Effector CD4-positive, alpha-beta T cell (primary cell): ENCODE measurements around the gene RAB28.

Experiments
- DNase-seq: peaks from one replicate; pipeline ENCODE4 v3.0.0-alpha.2; 2020
- total RNA-seq: gene quantifications from one replicate; lab custom pipeline; 2026; lab: John Stamatoyannopoulos, UW

RAB28 gene
- 14.1 reads per million, percentile 39 among the genes with 10 or more reads in this experiment for total RNA-seq

DNA sequence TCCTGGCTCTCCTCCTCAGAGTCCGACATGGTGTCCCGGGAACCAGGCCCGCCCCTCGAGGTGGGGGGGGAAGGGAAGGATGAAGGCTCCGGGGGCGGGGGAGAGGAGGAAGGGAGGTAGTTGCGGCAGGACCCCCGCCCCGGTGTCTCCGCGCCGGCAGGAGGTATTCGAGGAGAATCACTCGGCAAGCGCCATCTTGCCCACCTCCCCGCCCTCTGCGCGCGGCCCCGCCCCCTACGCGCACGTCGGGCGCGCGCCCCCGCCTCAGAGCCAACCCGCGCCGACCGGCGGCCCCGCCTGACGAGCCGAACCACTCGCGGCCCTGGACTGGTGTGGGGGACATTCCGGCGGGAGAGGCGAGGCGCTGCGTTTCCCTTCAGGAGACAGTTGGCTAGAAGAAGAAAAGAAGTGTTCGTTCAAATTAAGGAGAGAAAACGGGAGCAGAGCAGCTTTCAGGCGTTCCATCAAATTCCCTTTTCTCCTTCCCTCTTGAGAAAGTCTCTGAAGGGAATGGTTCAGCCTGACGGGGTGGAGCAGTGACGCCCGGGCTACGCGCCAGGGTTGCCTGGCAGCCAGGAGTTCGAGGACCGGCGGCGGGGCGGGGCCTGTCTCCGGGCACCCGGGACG lies at the start of gene RAB28:
Gene RAB28, minus strand, starts transcription at position 219 of the 627 bp plus-strand sequence.
- peak; percentile 89 for DNase-seq

DNA sequence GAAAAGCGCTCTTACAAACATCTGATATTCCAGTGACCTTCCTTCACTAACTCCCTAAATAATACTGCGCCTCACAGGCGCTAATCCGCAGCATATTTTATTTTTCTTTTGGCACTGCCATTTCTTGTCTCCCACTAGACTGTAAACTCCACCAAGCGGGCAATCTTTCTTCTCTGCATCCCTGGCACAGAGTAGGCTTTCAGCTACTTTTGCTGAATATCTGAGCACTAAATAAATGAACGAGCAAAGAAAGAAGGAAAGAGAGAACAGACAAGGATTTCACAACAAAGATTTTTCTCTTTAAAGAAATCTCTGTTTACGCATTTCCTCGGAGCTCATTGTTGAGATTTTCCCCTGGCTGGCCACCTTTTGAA lies 47.5 kb upstream of the RAB28 start:
- DNase-seq, result no peak

DNA sequence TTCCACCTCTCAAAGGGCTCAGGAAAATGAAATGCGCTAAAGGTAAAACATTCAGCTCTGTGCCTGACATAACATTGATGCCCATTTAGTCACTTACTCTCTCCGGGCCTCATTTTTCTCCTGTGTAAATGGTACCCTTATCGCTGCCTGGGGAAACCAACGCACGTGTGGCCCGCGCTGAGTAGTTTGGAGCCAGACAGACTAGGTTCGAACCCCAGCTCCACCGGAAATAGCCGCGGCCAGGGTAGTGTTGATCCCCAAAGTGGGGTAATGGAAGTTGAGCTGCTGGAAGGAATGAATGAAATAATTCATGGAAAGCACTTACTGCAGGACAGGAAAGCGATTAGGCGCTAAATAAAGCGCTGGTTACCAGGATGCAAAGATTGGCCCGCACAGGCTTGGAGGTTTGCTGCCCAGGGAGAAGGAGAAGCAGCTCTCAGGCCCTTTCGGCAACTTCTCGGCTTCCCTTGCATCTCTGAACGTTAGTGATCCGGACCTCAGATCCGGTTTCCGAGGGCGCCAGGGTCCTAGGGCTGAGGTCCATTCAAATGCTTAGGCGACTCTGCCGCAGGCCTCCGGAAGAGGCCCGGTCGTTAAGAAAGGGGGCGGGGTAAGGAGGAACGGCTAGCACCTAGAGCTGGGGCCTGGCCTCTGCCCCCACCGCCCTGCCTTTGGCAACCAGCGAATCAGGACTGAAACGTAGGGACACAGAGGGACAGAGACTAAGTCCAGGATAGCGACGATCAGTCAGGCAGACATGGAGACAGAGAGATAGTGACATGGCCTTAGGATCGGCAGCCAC lies 46.9 kb upstream of the RAB28 start:
- DNase-seq, result no peak

DNA sequence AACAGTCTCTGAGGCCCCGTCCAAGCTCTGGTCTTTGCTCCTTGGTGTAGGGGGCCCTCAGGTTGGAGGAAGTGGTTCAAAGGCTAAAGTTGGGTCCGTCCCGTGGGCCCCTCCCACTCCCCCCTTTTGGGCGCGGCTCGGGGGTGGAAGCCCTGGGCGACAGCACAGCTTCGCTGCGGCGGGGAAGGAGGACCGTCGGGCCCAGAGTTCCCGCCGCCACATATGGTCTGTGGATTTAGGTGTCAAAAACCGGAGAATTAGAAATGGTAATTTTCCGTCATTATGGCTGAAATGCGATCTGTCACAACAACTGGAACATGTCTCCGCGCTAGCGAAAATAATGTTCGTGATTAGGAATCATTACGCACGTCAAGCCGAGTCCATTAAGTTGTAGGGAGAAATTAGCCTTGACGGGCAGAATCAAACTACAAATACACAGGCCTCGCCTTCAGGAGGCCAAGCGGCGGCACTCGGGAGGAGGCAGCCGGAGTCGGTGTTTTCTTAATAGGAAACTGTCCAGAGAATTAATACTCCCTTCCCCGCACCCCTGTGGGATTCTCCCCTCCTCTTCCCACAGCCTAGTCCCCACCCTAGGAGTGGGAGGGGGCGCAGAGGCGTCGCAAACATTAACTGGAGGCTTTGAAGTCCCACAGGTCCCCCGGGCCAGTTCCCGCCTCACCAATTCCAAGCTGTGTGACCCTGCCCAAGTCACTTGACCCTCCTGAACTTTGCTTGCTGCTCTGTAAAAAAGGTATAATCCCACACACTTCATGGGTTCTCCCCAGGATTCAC lies 45.2 kb upstream of the RAB28 start:
- DNase-seq, result no peak

DNA sequence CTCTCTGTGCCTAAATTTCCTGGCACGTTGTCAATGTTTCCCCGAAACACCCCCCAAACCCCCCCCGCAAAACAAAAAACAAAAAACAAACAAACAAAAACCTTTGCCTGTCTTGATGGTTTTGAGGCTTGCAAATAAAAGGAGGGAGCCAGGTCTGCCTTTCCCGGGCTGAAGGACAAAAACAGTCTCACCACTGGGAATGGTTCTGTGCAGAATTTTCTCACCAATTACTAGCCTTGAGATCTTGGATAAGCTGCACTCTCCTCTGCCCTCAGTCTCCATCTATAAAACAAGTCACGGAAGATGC lies 44.6 kb upstream of the RAB28 start:
- DNase-seq, result no peak

DNA sequence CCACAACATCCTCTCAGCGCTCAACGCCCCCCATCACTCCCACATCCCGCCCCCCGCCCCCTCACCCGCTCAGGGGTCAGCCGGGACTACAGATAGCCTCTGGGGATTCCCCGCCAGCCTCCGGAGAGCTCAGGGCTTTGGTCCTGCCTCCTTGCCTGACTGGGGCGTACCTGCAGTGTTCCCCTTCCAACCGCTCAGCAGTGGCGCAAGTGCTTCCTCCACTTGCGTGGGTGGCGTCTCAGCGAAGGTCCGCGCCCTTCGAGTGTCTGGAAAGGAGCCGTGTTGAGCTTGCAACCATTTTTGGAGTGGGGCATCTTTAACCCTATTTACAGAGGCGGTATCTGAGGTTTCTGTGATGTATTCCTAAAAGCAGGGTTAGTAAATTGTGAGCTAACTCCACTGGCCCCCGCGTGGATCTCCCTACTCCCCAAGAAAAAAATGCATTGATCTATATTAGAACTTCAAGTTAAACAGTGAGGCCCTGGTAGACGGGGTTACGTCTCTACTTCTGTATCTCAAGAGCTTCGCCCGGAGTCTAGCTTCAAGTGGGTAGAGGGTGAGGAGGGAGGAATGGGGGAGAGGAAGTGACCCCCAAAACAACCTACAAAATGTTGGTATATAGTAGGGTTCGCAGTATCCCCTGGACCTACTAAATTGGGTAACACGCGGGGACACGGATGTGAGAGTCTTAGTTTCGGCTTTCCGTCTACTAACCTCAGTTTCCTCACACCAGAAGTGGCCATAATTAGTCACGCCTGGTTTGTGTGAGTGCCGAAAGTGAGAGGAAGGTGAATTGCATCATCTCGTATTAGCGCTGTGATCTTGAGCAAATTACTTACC lies 44.1 kb upstream of the RAB28 start:
- no peak for DNase-seq

DNA sequence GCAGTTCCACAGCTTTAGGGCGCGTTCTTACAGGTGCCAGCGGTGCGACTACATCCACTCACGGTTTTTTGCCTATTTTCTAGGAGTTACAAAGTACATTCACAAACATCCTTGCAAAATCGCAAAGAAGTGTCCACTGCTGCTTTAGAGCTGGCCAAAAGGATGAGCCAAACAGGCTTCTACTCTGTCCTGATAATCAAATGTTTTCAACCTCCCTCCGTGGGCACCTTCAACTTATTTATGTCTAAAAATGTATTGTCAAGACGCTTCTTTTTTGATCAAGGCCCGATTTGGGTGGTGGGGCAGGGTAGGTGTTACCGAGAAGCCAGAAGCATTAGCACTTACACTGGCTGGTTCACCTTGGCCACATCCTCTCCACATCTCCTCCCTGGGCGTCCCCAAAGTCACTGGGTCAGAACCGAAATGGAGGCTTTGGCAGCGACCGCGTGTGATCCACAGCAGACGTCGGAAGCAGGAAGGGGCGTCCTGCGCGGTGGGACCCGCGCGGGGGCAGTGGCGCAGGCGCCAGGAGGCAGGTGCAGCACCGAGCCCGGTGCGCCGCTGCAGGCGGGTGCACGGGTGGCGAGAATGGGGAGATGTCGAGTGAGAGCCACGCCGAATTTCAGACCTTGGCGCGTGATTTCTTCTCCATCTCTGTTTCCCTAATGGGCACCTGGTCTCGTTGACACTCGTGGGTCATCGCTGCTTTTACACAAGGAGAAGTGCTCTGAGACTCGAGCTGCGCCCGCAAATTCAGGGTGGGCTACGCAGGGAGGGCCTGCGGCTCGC lies 43.2 kb upstream of the RAB28 start:
- no peak for DNase-seq

DNA sequence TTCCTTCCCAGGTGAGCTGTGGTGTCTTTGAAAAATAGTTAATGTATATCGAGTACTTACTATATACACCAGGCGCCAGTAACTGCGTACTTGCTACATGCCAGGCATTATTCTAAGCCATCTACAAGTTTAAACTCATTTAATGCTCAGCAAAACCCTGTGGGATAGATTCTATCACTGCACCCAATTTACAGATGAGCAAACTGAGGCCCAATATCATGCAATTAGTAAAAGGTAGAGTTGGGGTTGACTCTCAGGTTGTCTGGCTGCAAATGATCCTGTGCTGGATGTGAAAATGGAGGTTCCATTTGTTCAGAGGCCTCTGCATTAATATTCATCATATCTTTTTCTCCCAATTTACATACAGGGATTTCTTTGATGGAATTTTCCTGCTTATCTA lies 42.5 kb upstream of the RAB28 start:
- no peak for DNase-seq

DNA sequence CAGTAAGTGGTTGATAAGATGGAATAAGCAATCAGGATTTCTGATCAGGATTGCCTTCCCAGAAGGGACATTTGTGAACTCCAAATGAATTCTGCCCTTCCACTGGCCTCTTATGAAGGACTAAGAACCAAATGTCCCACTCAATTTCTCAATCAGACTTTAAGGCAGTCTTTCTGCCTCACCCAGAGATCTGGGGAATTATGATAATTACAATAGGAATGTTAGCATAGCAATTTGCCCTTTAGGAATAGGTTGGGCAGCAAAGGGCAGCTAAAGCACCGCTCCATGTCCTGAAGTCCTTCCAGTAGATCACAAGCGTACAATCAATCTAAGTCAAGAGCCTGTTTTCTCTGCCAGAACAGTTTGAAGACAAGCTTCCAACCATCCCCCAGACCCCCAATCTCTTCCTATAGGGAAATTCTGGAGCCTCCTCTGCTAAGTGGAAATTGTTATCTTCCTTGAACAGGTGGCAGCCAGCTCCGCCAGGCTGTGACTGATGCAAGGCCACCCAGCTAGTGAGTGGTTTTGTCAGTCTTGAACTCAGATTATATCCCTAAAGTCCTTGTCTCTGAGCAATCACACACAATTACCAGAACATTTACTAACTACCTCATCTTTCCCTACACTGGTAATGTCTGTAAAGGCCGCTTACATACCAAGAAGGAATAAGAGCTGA lies 41.6 kb upstream of the RAB28 start:
- DNase-seq, result no peak

DNA sequence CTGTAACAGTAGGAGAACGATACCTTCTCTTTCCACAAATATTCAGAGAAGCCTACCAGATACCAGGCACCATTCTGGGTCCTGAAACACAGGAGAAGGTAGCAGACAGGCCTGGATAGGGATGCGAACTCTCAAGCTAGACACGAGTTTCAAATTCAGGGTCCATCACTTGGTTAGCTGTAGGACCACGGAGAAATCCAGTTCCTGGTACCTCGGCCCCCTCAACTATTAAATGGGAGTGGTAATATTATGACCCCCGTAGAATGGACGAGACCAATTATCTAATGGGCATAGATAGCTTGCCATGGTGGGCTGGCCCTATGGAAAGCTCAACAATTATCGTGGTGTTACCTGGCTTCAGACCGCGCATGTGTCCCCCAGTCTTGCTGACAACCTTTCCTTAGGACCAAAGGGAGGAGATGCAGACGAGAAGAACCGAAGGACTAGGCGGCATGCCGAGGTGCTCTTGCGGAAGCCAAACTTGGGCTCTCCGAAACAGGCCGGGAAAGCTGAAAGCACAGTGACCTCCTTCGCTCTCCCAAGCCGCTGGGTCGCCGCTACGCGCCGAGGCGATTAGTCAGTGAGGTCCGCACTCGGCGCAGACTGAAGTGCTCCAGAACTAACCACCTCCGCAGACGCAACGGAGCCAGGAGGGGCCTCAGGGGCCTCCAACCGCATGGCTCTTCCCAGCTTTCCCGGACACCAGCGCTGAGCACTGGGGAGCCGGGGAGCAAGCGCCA lies 40.5 kb upstream of the RAB28 start:
- DNase-seq, result no peak

DNA sequence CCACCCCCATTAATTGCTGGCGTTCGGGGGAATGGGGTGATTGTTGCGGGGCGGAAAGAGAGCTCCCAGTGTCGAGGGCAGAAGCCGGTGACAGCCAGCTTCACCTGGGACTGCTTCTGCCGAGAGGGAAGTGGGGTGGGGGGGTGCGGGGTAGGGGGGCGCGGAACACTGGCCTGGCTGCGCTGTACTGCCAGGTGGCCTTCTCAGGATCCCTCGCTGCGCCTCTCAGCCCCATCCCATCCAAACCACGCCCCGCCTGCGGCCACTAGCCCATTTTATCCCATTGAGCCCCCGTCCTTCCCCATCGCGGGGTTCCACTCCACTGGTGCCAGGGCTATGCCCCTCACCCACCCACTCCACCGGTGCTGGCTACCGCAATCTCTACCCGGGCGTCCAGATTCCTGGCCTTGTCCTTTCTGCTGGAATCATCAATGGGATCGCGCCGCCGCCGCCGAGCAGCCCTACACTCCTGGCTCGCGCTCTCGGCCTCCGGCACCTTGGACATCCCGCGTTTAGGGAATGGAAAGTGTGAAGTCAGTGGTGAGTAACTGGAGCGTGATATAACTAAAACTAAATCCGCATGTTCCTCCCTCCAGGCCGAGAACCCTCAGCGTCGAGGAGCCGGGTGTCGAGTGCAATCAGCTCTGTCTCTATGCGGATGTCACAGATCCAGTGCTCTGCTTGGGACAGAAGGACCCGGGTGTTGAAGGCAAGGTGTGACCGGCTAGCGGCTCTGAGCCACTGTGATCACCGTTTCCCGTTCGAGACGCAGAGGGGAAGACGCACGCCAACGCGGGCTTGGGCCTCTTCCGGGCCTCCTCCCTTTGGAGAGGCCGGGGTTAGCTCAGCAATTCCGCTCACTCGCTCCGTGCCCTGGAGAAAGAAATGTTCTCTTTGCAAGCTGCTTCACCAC lies 39.7 kb upstream of the RAB28 start:
- DNase-seq, result no peak

DNA sequence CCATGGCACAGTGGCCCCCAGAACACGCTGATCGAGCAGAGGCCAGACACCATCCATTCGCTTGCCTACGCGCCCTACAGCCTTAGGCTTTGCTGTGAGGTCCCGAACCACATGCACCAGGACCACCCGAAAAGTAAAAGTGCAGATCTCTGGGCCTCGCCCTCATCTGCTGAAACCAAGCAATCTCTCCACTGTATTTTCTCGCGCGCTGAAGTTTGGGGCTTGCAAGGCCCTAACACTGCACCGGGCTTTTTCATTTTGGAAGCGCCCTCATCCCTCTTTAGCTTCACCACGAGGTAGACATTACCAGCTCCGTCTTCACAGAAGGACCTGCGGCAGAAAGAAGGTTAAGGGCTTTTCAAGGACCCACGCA lies 39.0 kb upstream of the RAB28 start:
- DNase-seq, result no peak

DNA sequence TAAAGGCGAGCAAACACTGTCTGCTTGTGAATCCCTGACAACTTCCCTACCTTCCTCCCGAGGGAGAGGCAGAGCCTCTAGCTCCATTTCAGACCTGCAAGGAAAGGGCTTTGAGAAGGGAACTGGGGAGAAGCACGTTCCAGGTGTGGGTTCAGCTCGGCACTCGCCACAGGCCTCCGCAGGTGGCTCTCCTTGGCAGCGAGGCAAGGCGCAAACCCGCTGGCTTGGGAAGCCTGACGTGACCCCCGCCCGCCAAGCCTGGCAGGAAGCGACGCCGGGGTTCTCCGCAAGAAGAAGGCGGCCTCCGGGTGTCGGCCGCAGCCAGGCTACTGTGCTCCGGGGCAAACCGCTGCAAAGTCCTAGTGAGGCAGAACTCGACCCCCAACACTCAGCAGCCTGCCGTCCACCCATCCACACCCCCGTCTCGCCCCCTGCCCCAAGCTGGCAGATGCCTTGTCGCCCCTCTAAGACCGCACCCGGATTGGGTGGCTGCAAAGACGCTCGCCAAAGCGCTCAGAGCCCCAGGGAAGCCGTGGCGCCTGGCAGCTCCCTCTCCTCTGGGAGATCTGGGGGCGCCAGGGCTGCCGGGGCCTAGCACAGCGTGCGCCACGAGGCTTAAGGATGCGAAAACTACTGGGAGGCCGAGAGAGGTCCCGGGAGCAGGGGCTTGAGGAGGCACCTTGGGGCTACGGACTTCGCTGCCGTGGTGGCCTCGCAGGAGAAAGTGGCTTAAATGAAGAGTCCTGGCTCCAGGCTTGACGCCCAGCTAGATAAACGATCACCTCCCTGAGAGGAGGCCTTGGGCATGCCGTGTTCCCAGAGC lies 38.4 kb upstream of the RAB28 start:
- no peak for DNase-seq

DNA sequence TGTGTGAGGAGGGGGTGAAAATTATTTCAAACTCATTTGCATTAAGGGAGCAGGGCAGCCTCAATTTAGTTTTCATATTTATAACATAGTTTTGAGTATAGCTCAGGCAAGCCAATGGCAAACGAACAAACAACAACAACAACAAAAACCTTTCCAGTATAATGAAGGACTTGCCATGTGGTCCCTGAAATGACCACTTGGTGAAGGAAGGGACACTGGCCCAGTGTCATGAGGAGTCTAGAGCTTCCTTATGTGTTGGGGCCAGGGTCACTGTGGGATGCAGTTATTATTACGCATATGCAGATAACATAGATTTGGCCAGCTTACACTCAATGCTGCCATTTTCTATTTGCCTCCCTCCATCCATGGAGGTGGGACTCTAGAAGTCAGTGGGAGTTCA lies 36.9 kb upstream of the RAB28 start:
- DNase-seq, result no peak

DNA sequence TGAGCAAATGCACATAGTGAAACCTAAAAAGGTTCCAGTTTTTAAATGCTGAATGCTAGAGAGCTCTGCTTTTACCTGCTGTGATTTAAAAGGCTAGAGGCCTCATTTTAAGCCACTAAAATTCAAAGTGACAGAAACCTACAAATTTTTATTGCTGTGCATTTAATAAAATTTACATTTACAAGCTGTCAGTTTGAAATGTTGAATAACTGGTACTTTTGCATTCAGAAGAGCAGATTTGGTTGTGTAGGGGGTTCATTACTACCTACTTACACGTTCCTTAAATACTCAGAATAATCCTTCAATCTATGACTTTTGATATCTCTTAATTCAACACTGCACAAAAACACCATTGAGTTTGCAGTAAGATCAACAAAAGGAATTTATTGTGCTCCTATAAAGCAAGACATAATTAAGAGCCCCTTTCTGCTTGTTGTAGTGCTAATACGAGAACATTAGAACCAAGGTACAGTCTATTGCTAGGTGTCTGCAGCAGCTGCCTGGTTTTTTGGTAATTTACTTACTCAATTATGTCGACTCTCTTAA lies 32.2 kb upstream of the RAB28 start:
- DNase-seq, result no peak

DNA sequence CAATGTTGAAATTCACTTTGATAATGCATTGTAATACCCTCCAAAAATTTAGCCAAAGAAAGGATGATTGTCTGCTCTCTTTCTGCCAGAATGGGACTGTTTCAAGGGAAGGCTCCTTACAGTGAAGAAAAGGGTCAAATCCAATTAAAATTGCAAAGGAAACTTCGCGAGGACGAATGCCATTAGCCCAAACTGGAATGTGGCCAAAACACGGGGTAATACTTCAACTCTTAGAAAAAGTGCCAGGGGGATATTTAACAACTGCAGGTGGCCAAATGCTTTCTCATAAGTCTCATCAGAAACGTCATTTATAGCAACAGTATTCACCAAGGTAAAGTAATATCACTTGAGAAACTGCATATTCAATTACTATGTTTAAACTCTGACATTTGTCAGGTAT lies 31.1 kb upstream of the RAB28 start:
- DNase-seq, result no peak

DNA sequence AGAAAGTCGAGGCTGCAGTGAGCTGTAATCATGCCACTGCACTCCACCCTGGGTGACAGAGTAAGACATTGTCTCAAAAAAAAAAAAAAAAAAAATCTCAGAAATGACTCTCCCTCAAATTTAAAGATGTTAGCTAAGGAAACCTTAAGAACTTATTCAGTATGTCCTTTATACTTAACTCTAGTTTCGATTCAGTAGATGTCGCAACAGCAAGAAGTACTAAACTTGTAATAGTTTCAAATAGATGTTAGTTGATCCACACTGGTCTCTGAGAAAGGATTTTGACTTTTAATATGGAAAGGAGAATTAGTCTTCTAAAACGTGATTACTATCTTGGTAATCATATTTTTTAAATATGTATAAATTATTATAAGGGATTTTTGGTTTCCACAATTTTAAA lies 30.6 kb upstream of the RAB28 start:
- no peak for DNase-seq

DNA sequence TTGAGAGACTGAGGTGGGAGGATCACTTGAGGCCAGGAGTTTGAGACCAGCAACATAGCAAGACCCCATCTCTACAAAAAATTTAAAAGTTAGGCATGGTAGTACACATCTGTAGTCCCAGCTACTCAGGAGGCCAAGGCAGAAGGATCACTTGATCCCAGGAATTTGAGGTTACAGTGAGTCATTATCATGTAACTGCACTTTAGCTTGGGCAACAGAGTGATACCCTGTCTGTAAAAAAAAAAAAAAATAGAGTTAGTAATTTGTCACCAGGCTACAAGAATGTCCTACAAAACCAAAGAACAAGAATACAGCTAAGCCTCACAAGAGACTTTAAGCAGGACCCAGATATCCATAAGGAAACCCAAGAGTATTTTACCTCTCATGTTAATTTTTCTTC lies 27.0 kb upstream of the RAB28 start:
- DNase-seq, result no peak

DNA sequence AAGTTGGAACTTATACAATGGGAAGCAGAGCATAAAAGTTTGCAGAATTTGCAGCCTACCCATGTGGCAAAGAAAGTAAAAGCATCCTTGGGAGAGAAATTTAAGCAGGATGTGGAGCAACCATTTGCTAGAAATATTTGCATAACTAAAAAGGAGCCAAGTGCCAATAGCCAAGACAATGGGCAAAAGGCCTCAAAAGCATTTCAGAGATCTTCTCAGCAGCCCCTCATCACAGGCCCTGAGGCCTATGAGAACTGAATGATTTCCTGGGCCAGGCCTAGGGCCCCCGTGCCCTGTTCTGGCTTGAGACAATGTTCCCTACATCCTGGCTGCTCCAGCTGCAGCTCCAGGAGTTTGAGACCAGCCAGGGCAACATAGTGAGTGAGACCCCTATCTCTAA lies 25.3 kb upstream of the RAB28 start:
- no peak for DNase-seq
